K562 (cell line): Measurements from ENCODE around the gene ELP5.

ENCODE experiments used
- CAMTA2 ChIP-seq: fragments of 250-450 bp; sonication (Bioruptor Pico); conservative IDR thresholded peaks from 2 replicates; pipeline ENCODE4 v1.5.1; 2022
- EZH2 ChIP-seq: IDR thresholded peaks from 2 replicates; pipeline ENCODE4 v1.6.1; 2012; ENCODE audit warnings: low read depth, mild to moderate bottlenecking, inconsistent platforms, low read length, borderline replicate concordance
- FOXA1 ChIP-seq: fragments of 450-650 bp; IDR thresholded peaks from 2 replicates; pipeline ENCODE4 v1.6.1; 2016; ENCODE audit warnings: mild to moderate bottlenecking, borderline replicate concordance
- HNRNPL ChIP-seq: fragments of 200-400 bp; formaldehyde crosslinking; IDR thresholded peaks from 2 replicates; pipeline ENCODE4 v1.6.1; 2017; ENCODE audit warnings: low read depth, mild to moderate bottlenecking, low read length
- MIER1 ChIP-seq: fragments of 450-650 bp; IDR thresholded peaks from 2 replicates; pipeline ENCODE4 v1.6.1; 2016; ENCODE audit warnings: antibody characterized with exemption, mild to moderate bottlenecking, low read depth
- PTTG1 ChIP-seq: fragments of 450-650 bp; IDR thresholded peaks from 2 replicates; pipeline ENCODE4 v1.6.1; 2016; ENCODE audit warnings: low read depth, mild to moderate bottlenecking, missing genetic modification characterization, missing compliant biosample characterization
- ZFP36 ChIP-seq: fragments of 150-350 bp; IDR thresholded peaks from 2 replicates; pipeline ENCODE4 v1.6.1; 2018; ENCODE audit warnings: low read length, low read depth; ENCODE audit not compliant: partially characterized antibody
- TF ChIP-seq, protein P1 (sequence below), 2 experiments: fragments of 450-650 bp; formaldehyde crosslinking in 1 of 2; IDR thresholded peaks; 2 replicates each; pipeline versions ENCODE4 v1.4.0 to v1.6.1; 2014 to 2020; ENCODE audit warnings: mild to moderate bottlenecking in 2 of 2, borderline replicate concordance in 1 of 2, low read depth in 1 of 2
- TF ChIP-seq, protein P2 (sequence below): fragments of 200-800 bp; sonication (Bioruptor generic); IDR thresholded peaks from 2 replicates; pipeline ENCODE4 v1.6.1; 2016; ENCODE audit warnings: missing genetic modification characterization, missing compliant biosample characterization
- TF ChIP-seq, protein P3 (sequence below): fragments of 450-650 bp; formaldehyde crosslinking; IDR thresholded peaks from 2 replicates; pipeline ENCODE4 v1.4.0; 2022; ENCODE audit warnings: missing genetic modification characterization
- TF ChIP-seq, protein P4 (sequence below), 3 experiments: IDR thresholded peaks in 2 of 3; conservative IDR thresholded peaks in 1 of 3; 2 replicates each; pipeline ENCODE4 v1.5.1; 2011 to 2012; ENCODE audit warnings: low read length in 3 of 3, mild to moderate bottlenecking in 3 of 3, control low read depth in 2 of 3, improper control_type of control experiment in 1 of 3, inconsistent platforms in 1 of 3, low read depth in 1 of 3, mixed read lengths in 1 of 3, moderate library complexity in 1 of 3; ENCODE audit not compliant: insufficient read depth in 2 of 3

DNA sequence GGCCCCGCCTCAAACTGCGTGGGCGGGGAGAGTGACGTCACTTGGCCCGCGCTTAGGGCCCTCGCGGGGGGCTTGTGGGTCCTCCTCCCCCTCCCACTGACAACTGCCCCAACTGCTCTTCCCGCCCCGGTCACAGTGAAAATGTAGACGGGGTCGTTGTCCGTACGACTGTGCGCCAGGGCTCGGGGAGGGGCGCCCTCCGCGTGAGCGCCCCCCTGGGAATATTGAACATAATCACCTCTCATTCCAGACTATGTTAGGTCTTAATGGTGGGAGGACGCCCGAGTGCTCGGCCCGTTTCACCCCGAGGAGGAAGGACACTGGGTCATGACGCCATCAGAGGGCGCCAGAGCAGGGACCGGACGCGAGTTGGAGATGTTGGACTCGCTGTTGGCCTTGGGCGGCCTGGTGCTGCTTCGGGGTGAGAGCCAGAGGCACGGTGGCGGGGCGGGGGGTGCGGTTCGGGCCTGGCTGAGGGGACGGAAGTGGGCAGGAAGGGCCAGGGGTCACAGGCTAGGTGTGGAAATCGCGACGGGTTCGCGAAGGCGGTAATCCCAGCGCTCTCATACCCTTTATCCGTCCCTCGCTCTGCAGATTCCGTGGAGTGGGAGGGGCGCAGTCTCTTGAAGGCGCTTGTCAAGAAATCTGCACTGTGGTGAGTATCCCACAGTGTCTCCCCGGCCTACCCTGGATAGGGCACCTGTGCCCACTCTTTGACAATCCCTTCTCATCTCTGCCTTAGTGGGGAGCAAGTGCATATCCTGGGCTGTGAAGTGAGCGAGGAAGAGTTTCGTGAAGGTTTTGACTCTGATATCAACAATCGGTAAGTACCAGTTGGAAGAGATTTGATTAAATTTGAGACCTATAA, at the start of gene ELP5:
- no peak for TF ChIP-seq HNRNPL
- no peak for TF ChIP-seq FOXA1
- TF ChIP-seq MIER1 = no peak
- TF ChIP-seq, protein P1, sequence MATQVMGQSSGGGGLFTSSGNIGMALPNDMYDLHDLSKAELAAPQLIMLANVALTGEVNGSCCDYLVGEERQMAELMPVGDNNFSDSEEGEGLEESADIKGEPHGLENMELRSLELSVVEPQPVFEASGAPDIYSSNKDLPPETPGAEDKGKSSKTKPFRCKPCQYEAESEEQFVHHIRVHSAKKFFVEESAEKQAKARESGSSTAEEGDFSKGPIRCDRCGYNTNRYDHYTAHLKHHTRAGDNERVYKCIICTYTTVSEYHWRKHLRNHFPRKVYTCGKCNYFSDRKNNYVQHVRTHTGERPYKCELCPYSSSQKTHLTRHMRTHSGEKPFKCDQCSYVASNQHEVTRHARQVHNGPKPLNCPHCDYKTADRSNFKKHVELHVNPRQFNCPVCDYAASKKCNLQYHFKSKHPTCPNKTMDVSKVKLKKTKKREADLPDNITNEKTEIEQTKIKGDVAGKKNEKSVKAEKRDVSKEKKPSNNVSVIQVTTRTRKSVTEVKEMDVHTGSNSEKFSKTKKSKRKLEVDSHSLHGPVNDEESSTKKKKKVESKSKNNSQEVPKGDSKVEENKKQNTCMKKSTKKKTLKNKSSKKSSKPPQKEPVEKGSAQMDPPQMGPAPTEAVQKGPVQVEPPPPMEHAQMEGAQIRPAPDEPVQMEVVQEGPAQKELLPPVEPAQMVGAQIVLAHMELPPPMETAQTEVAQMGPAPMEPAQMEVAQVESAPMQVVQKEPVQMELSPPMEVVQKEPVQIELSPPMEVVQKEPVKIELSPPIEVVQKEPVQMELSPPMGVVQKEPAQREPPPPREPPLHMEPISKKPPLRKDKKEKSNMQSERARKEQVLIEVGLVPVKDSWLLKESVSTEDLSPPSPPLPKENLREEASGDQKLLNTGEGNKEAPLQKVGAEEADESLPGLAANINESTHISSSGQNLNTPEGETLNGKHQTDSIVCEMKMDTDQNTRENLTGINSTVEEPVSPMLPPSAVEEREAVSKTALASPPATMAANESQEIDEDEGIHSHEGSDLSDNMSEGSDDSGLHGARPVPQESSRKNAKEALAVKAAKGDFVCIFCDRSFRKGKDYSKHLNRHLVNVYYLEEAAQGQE (IDR thresholded peaks at IDR 0.05; ENCODE audit: borderline replicate concordance) = no peak; the same call in 1 of the 2 replicates
- TF ChIP-seq, protein P1 (CRISPR knock-in tag; IDR thresholded peaks at IDR 0.05; ENCODE audit: low read depth) = no peak
- TF ChIP-seq ZFP36 = no peak
- no peak for TF ChIP-seq CAMTA2 (CRISPR knock-in tag)
- TF ChIP-seq, protein P2, sequence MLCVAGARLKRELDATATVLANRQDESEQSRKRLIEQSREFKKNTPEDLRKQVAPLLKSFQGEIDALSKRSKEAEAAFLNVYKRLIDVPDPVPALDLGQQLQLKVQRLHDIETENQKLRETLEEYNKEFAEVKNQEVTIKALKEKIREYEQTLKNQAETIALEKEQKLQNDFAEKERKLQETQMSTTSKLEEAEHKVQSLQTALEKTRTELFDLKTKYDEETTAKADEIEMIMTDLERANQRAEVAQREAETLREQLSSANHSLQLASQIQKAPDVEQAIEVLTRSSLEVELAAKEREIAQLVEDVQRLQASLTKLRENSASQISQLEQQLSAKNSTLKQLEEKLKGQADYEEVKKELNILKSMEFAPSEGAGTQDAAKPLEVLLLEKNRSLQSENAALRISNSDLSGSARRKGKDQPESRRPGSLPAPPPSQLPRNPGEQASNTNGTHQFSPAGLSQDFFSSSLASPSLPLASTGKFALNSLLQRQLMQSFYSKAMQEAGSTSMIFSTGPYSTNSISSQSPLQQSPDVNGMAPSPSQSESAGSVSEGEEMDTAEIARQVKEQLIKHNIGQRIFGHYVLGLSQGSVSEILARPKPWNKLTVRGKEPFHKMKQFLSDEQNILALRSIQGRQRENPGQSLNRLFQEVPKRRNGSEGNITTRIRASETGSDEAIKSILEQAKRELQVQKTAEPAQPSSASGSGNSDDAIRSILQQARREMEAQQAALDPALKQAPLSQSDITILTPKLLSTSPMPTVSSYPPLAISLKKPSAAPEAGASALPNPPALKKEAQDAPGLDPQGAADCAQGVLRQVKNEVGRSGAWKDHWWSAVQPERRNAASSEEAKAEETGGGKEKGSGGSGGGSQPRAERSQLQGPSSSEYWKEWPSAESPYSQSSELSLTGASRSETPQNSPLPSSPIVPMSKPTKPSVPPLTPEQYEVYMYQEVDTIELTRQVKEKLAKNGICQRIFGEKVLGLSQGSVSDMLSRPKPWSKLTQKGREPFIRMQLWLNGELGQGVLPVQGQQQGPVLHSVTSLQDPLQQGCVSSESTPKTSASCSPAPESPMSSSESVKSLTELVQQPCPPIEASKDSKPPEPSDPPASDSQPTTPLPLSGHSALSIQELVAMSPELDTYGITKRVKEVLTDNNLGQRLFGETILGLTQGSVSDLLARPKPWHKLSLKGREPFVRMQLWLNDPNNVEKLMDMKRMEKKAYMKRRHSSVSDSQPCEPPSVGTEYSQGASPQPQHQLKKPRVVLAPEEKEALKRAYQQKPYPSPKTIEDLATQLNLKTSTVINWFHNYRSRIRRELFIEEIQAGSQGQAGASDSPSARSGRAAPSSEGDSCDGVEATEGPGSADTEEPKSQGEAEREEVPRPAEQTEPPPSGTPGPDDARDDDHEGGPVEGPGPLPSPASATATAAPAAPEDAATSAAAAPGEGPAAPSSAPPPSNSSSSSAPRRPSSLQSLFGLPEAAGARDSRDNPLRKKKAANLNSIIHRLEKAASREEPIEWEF = no peak
- TF ChIP-seq, protein P3, sequence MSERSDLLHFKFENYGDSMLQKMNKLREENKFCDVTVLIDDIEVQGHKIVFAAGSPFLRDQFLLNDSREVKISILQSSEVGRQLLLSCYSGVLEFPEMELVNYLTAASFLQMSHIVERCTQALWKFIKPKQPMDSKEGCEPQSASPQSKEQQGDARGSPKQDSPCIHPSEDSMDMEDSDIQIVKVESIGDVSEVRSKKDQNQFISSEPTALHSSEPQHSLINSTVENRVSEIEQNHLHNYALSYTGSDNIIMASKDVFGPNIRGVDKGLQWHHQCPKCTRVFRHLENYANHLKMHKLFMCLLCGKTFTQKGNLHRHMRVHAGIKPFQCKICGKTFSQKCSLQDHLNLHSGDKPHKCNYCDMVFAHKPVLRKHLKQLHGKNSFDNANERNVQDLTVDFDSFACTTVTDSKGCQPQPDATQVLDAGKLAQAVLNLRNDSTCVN (CRISPR knock-in tag) = no peak
- TF ChIP-seq, protein P4, sequence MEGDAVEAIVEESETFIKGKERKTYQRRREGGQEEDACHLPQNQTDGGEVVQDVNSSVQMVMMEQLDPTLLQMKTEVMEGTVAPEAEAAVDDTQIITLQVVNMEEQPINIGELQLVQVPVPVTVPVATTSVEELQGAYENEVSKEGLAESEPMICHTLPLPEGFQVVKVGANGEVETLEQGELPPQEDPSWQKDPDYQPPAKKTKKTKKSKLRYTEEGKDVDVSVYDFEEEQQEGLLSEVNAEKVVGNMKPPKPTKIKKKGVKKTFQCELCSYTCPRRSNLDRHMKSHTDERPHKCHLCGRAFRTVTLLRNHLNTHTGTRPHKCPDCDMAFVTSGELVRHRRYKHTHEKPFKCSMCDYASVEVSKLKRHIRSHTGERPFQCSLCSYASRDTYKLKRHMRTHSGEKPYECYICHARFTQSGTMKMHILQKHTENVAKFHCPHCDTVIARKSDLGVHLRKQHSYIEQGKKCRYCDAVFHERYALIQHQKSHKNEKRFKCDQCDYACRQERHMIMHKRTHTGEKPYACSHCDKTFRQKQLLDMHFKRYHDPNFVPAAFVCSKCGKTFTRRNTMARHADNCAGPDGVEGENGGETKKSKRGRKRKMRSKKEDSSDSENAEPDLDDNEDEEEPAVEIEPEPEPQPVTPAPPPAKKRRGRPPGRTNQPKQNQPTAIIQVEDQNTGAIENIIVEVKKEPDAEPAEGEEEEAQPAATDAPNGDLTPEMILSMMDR (IDR thresholded peaks at IDR 0.05 in 2 of 3, conservative IDR thresholded peaks at IDR 0.05 in 1 of 3; ENCODE audit: insufficient read depth in 2 of 3, low read depth in 1 of 3, low read length in 3 of 3) = peak in 2 of 3 experiments; percentile 27 to 39; a peak in 4 of 6 replicates
- no peak for TF ChIP-seq EZH2
- TF ChIP-seq PTTG1 (tag) = no peak
